ENCODE measurements around the gene GRPEL2.
"Not testable (repeated sequence)": the region's sequence is repeated elsewhere in the genome, so short reads cannot be mapped to it uniquely, and the experiment has no call there.

Gene GRPEL2

DNA sequence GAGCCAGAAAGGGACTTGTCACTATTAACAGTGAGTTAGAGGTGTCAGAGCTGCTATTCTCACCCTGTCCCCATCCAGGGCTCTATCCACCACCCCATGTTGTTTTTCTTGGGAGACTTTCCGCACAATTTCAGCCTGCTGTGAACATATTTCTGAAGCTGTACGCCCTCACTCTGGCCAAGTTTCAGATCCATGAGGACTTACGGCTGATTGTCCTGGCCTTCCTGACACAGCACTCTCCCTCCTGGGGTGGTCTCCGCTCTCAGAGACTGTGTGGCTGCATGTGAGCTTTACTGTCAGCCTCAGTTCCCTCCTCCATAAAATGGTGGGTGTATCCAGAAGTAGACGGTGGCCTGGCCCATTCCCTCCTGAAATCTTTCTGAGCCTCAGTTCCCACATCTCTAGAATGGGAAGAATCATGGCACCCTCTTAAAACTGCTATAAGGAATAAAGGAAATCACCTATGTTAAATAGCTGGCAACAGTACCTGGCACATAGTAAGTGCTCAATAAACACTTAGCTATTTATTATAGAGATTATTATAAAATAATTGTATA lies 34.6 kb downstream of the GRPEL2 start:
- DNase-seq = no peak

- DNase-seq = no peak
Observed at GRCh38 chr5:149380466-149381121, 35.3 kb downstream of the GRPEL2 start.

DNA sequence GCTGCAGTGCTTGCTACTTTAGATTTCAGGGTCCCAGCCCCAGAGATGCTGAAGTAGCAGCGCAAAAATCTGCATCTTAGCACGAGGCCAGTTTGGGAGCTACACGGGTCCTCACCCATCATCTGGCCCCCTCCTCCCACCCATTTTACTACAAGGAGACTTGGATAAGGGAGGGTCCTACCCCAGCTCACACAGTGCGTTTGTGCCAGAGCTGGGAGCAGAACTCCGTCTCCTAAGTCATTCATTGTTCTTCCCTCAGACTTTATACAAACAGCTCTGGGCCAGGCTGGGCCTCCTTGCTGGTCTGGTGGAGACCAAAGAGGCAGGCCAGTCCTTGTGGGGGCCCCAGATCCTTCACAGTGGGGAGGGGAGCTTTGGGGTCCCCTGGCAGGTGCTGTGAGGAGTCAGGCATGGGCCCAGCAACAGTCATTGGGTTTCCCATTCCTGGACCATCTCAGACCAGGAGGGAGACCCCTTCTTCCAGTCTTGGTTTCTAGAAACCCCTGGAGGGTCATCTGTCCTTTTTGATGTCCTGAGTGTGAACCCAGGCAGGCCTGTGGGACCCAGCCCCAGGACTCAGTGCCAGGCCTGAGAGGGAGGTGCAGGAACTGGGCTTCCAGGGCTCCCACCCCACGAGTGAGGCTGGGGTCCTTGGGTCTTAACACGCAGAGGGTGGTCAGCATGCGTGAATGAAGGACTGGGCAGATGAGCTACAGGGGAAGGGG lies 36.1 kb downstream of the GRPEL2 start:
- DNase-seq = no peak

- DNase-seq = peak; percentile 21
Observed at GRCh38 chr5:149381986-149382338, 36.7 kb downstream of the GRPEL2 start.

DNA sequence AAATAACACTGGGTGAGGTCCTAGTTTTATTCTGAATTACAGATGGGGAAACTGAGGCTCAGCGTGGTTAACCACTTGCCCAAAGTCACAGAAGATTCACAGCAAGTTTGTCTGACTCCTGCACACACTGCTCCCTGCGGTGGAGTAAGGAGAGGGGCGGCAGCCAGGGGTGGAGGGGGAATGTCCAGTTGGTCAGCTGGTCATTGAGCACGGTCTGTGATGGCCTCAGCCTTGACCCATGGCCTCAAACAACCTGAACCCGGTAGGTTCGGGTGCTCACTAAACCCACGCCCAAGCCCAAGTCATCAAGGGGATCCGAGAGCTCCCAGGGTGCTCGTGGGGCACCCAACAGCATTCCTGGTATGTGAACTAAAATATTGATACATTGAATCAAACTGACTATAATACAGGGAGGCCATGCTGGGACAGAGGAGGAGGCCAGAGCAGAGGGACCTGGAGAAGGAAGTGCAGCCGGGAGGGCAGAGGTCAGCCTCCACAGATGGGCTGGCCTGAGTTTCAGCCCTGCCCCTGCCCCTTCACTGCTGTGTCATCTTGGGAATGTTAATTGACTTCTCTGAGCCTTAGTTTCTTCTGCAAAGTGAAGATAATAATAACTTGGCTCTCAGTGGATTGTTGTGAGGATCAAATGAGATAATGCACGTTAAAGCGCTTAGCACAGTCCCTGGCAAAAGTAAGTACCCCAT lies 37.4 kb downstream of the GRPEL2 start:
- no peak for DNase-seq

GRCh38 chr5:149383399-149383798 lies 38.1 kb downstream of the GRPEL2 start:
- no peak for DNase-seq

DNA sequence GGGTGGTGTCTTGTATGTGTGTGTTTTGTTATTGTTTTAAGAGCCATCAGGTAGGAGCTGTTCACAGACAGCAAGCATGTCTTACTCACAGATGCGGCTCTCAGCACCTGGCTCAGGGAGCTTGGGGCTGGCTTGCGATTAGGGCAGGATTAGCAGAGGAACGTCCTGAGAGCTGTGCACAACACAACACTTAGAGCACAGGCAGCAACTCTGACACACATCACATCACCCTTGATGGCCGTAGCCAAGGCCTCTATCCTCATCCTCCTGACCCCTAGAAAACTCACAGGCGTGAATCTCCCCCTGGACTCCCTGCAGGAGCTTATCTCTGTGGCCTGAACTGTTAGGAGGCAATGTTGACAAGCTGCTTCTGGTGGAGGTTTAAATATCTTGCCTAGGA lies 40.9 kb downstream of the GRPEL2 start:
- no peak for DNase-seq

DNA sequence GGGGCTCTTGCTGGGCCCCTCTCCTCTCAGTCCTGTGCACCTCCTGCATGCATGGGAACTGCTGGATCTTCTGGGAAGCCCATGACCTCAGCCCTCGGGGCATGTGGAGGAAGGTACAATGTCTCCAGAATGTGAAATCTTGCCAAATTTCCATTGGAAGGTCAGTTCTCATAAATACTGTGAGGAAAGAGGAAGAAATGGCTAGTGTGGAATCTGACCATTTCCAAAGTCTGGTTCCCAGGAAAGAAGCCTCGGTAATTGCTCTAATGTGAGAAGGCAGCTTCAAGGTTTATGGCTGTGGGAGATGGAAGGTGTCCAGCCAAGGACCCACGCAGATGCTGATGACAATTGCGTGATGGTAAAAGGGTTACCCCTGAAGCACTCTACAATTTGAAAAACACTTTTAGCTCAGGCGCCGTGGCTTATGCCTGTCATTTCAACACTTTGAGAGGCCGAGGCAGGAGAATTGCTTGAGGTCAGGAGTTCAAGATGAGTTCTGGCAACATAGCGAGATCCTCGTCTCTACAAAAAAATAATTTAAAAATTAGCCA lies 41.9 kb downstream of the GRPEL2 start:
- DNase-seq = no peak

- DNase-seq = no peak
Observed at GRCh38 chr5:149387982-149388381, 42.7 kb downstream of the GRPEL2 start.

- DNase-seq = no peak
Observed at GRCh38 chr5:149388498-149389190, 43.3 kb downstream of the GRPEL2 start.

DNA sequence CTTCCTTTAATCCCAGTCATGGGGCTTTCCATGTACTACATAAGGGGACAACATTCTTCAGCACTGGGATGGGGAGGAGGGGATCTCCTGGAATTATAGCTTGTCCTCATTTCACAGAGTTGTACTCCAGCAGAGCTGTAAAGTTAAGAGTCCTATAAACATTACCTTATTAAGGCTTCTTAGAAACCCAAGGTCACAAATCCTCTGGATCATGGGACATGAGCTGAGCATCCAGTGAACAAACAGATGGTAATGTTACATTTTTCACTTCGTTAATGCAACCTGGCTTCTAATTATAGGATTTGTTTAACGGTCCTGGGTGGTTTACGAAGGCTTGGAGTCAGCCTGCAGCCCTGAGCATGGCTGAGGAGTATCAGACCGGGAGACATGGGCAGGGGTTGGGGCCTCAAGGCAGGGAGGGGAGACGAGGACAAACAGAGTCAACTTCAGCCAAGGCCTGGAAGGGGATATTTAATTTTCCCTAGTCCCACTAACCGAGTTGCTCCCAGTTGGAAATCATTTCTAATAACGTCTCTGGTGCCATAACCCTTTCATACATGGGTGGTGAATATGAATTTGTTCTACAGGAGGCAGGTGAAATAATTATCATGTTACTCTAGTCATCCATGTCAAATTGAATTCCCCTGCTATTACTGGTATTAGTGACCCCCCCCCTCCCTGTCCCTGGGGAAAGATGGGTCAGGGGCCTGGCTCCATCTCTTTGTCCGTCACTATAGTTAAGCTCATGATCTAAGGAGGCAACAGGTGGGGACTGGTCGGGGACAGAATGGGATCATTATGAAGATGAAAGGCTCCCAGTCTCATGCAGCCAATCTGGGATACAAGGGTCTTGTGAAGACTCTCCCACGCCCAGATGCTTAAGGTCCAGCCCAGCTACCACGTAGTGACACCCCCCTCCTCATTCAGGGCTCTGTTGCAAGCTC lies 44.5 kb downstream of the GRPEL2 start:
- DNase-seq = no peak

DNA sequence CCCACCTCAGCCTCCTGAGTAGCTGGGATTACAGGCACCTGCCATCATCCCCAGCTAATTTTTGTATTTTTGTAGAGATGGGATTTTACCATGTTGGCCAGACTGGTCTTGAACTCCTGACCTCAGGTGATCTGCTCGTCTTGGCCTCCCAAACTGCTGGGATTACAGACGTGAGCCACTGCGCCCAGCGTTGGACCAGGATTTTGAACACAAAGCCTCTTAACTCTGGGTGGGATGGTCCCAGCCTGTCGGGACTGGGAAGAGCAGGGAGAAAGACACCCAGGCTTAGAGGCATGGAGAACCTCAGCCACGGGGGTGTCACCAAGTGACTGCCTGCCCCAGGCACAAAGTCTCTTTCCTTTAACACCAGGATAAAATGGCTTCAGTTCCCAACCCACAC lies 45.8 kb downstream of the GRPEL2 start:
- DNase-seq = not testable (repeated sequence)

GRCh38 chr5:149391524-149391923 lies 46.2 kb downstream of the GRPEL2 start:
- DNase-seq = no peak

GRCh38 chr5:149392718-149393117 lies 47.4 kb downstream of the GRPEL2 start:
- DNase-seq = no peak

DNA sequence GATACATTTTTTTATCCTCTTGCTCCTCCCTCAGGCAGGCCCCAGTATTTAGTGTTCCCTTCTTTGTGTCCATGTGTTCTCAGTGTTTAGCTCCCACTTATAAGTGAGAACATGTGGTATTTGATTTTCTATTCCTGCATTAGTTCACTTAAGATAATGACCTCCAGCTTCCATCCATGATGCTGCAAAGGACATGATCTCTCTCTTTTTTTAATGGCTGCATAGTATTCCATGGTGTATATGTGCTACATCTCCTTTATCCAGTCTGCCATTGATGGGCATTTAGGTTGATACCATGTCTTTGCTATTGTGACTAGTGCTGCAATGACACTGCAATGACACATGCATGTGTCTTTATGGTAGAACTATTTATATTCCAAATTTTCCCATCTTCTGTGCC lies 49.7 kb downstream of the GRPEL2 start:
- not testable (repeated sequence) for DNase-seq

DNA sequence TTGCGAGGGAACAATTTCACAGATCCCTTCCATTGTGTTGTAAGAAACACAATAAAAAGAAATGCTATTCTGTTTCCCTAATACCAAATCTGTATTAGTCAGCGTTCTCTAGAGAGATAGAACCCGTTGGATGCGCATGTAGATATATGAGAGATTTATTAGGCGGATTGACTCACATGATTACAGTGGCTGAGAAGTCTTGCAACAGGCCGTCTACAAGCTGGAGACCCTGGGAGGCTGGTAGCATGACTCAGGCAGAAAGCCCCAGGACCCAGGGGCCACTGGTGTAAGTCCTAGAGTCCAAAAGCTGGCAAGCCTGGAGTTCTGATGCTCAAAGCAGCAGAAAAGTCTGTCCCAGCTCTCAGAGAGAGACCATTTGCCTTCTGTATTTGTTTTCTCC lies 52.2 kb downstream of the GRPEL2 start:
- DNase-seq = no peak

DNA sequence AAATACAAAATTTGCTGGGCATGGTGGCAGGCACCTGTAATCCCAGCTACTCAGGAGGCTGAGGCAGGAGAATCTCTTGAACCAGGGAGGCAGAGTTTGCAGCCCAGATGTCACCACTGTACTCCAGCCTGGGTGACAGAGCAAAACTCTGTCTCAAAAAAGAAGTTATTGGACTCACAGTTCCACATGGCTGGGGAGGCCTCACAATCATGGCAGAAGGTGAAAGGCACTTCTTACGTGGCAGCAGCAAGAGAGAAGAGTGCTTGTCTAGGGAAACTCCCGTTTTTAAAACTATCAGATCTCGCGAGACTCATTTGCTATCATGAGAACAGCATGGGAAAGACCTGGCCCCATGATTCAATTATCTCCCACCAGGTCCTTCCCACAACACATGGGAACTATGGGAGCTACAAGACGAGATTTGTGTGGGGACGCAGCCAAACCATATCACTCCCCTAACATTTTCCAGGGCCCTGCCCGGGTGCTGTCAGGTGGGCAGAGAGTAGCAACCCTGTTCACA lies 53.5 kb downstream of the GRPEL2 start:
- DNase-seq = not testable (repeated sequence)

GRCh38 chr5:149399775-149400174 lies 54.5 kb downstream of the GRPEL2 start:
- DNase-seq = no peak

GRCh38 chr5:149400304-149400703 lies 55.0 kb downstream of the GRPEL2 start:
- no peak for DNase-seq

DNA sequence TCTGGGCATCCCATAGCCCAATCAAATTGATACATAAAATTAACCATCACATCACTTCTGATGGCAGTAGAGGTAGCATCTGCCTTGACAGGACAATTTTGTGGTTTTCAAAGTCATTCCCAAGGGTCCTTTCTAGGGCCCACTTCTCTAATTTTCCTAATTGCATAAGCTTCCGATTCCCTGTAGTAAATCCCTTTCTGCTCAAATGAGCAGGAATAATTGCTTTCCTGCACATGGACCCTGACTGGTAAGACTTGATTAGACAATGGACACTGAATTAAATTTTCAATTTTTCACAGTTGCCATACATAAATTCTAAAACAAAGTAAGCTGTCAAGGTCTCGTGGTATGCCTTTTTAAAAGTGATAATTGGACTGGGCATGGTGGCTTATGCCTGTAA lies 55.8 kb downstream of the GRPEL2 start:
- no peak for DNase-seq

DNA sequence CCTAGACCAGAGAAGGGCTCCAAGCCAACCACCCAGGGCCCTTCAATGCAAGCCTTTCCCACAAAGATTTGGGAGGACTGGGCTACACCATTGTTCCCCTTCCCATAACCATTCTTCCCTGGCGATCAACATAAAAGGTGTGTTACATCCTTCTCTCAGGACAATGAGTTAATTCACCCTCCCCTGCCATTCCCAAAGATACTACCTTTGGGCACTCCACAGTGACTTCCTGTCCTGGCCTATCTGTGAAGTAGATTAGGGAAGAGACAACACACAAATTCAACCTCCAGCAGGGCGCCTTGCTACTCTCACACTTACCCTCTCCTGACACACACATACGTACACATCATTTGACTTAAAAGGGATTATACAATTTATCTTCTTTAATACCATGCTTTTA lies 57.0 kb downstream of the GRPEL2 start:
- DNase-seq = no peak

Data from NCI-H774 (cell line).